ENCODE data around the gene KPNA6.
A peak's percentile ranks its signal among the peaks of the same experiment; 100 is the strongest.
"Not testable (repeated sequence)": the region's sequence is repeated elsewhere in the genome, so short reads cannot be mapped to it uniquely, and the experiment has no call there.

KPNA6 gene

GRCh38 chr1:32100807-32101708 lies 6.8 kb upstream of the KPNA6 start:
- DNase-seq (ENCODE audit: low spot score) = no peak

- DNase-seq (ENCODE audit: low spot score) = no peak
Observed at GRCh38 chr1:32104127-32104526, 3.7 kb upstream of the KPNA6 start.

GRCh38 chr1:32105338-32105737 lies 2.5 kb upstream of the KPNA6 start:
- no peak for DNase-seq (ENCODE audit: low spot score)

GRCh38 chr1:32106663-32107275 lies 1.1 kb upstream of the KPNA6 start:
- no peak for DNase-seq (ENCODE audit: low spot score)

GRCh38 chr1:32111040-32111623 lies 3.3 kb downstream of the KPNA6 start:
- DNase-seq (ENCODE audit: low spot score) = no peak

GRCh38 chr1:32111789-32112188 lies 3.9 kb downstream of the KPNA6 start:
- DNase-seq (ENCODE audit: low spot score) = no peak

- no peak for DNase-seq (ENCODE audit: low spot score)
Observed at GRCh38 chr1:32112806-32113375, 5.0 kb downstream of the KPNA6 start.

GRCh38 chr1:32113436-32113835 lies 5.6 kb downstream of the KPNA6 start:
- DNase-seq (ENCODE audit: low spot score) = not testable (repeated sequence)

GRCh38 chr1:32114420-32114819 lies 6.6 kb downstream of the KPNA6 start:
- DNase-seq (ENCODE audit: low spot score) = no peak

GRCh38 chr1:32115496-32115895 lies 7.6 kb downstream of the KPNA6 start:
- no peak for DNase-seq (ENCODE audit: low spot score)

GRCh38 chr1:32116531-32116930 lies 8.7 kb downstream of the KPNA6 start:
- DNase-seq (ENCODE audit: low spot score) = no peak

- DNase-seq (ENCODE audit: low spot score) = no peak
Observed at GRCh38 chr1:32122151-32122550, 14.3 kb downstream of the KPNA6 start.

- not testable (repeated sequence) for DNase-seq (ENCODE audit: low spot score)
Observed at GRCh38 chr1:32123361-32123760, 15.5 kb downstream of the KPNA6 start.

- no peak for DNase-seq (ENCODE audit: low spot score)
Observed at GRCh38 chr1:32125313-32125712, 17.5 kb downstream of the KPNA6 start.

- no peak for DNase-seq (ENCODE audit: low spot score)
Observed at GRCh38 chr1:32126770-32127169, 18.9 kb downstream of the KPNA6 start.

- no peak for DNase-seq (ENCODE audit: low spot score)
Observed at GRCh38 chr1:32127409-32128198, 19.7 kb downstream of the KPNA6 start.

- DNase-seq (ENCODE audit: low spot score) = peak; percentile 75
Observed at GRCh38 chr1:32128479-32128878, 20.6 kb downstream of the KPNA6 start.

GRCh38 chr1:32128964-32129363 lies 21.1 kb downstream of the KPNA6 start:
- DNase-seq (ENCODE audit: low spot score) = no peak

GRCh38 chr1:32133950-32134280 lies 26.1 kb downstream of the KPNA6 start:
- DNase-seq (ENCODE audit: low spot score) = not testable (repeated sequence)

GRCh38 chr1:32137111-32137510 lies 29.3 kb downstream of the KPNA6 start:
- DNase-seq (ENCODE audit: low spot score) = no peak

- no peak for DNase-seq (ENCODE audit: low spot score)
Observed at GRCh38 chr1:32138965-32139364, 31.1 kb downstream of the KPNA6 start.

Measured in globus pallidus (tissue), 1 donor.